ENCODE results near the gene UNC5A. TPM values are rescaled to one million over a fixed set of nuclear protein-coding genes. Genes with fewer than 3 reads are reported as not detected.

Gene UNC5A
- total and polyA plus RNA-seq, 9 of the 15 experiments (the other 6 are each of a cell fraction or from before 2014, with no cell fraction given), result not detected

DNA sequence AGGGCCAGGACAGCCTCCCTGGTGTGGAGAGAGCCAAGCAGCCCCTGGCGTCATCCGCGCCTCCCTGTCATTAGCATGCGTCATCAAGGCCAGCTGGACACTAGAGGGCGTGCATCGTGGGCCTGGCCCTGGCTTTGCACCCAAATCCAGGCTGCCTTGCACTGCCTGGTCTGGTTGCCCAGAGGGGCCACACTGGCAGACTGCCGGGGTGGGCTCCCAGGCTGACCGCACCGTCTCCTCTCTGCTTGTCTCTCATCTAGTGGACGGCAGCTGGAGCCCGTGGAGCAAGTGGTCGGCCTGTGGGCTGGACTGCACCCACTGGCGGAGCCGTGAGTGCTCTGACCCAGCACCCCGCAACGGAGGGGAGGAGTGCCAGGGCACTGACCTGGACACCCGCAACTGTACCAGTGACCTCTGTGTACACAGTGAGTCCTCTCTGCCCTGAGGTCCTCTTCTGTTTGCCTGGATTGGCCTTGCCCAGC, 59.8 kb downstream of the UNC5A start (continued):
- TF ChIP-seq FOXK2 (conservative IDR thresholded peaks at IDR 0.05 in 1 of 2, IDR thresholded peaks at IDR 0.05 in 1 of 2; ENCODE audit: low read depth in 2 of 2), result no peak
- TF ChIP-seq POLR3G (IDR thresholded peaks at IDR 0.05; ENCODE audit: extremely low read depth, insufficient read length, insufficient replicate concordance), result no peak
- TF ChIP-seq, protein P1, sequence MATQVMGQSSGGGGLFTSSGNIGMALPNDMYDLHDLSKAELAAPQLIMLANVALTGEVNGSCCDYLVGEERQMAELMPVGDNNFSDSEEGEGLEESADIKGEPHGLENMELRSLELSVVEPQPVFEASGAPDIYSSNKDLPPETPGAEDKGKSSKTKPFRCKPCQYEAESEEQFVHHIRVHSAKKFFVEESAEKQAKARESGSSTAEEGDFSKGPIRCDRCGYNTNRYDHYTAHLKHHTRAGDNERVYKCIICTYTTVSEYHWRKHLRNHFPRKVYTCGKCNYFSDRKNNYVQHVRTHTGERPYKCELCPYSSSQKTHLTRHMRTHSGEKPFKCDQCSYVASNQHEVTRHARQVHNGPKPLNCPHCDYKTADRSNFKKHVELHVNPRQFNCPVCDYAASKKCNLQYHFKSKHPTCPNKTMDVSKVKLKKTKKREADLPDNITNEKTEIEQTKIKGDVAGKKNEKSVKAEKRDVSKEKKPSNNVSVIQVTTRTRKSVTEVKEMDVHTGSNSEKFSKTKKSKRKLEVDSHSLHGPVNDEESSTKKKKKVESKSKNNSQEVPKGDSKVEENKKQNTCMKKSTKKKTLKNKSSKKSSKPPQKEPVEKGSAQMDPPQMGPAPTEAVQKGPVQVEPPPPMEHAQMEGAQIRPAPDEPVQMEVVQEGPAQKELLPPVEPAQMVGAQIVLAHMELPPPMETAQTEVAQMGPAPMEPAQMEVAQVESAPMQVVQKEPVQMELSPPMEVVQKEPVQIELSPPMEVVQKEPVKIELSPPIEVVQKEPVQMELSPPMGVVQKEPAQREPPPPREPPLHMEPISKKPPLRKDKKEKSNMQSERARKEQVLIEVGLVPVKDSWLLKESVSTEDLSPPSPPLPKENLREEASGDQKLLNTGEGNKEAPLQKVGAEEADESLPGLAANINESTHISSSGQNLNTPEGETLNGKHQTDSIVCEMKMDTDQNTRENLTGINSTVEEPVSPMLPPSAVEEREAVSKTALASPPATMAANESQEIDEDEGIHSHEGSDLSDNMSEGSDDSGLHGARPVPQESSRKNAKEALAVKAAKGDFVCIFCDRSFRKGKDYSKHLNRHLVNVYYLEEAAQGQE (IDR thresholded peaks at IDR 0.05; ENCODE audit: borderline replicate concordance), result peak; percentile 33; the same call in 1 of the 2 replicates
- TF ChIP-seq, protein P1 (CRISPR knock-in tag; IDR thresholded peaks at IDR 0.05; ENCODE audit: low read depth), result no peak
- TF ChIP-seq, protein P2, sequence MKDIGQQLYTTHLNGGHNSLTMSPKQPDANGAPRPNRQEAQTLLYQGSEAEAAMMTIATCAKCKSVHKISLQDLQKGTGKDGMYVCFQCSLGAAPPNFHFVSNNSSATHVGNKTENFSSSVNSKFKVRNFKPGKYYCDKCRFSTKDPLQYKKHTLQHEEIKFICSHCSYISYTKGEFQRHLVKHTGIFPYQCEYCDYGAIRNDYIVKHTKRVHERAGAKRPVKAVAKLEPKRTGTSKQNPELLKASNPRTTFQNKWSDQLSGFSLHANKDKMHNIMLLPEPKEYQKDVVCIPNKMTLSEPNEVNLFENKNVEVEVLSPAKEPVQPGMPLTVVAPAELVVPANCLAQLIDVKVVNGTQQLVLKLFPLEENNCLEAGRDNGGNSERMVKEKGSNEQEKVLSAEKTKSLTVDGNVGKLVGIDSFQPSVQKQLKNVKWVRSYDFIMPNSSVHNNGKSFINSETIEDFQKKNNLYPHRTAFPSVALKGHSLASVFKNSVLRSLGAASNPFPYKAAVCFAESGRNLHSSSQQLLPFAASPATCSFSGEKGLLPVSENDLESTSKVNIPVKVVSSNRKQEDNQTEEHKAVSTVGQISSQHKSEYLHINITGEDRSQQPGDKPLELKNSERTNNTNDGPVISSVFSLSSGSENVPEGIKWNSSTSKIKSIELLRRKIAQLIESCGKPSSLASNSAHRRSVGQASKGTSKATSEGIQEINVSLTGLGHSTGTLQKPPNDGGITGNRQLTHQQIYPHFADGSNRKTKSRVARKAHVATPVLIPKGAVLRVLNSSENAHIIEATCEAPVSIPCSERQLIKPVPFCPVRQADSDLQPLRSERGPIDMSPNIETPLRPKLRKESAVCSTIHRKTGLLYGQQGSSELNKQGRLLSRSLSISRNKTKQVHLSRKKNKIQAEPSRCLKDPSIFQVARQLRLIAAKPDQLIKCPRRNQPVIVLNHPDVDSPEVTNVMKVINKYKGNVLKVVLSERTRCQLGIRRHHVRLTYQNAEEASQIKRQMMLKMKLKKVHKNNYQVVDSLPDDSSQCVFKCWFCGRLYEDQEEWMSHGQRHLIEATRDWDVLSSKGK (CRISPR knock-in tag; IDR thresholded peaks at IDR 0.05), result no peak
- TF ChIP-seq EWSR1 (IDR thresholded peaks at IDR 0.05; ENCODE audit: borderline replicate concordance, low read depth, partially characterized antibody), result no peak
- TF ChIP-seq WHSC1 (IDR thresholded peaks at IDR 0.05; ENCODE audit: low read length), result no peak
- TF ChIP-seq HMG20B (CRISPR knock-in tag; IDR thresholded peaks at IDR 0.05), result no peak
- TF ChIP-seq PCBP2 (IDR thresholded peaks at IDR 0.05; ENCODE audit: low read depth, low read length, poor library complexity, severe bottlenecking), result no peak
- TF ChIP-seq RCOR1 (IDR thresholded peaks at IDR 0.05; ENCODE audit: borderline replicate concordance in 1 of 2, low read depth in 2 of 2, low read length in 2 of 2), result 0 out of 4 replicates have a peak, but pooled peaks of 1 of the 2 experiments have one; percentile 20
- peak; percentile 96 for TF ChIP-seq CREB1 (IDR thresholded peaks at IDR 0.05)
- TF ChIP-seq CREB1 (CRISPR knock-in tag; IDR thresholded peaks at IDR 0.05), result peak; percentile 98
- no peak for TF ChIP-seq GABPB2 (CRISPR knock-in tag; conservative IDR thresholded peaks at IDR 0.05)
- TF ChIP-seq, protein P3, sequence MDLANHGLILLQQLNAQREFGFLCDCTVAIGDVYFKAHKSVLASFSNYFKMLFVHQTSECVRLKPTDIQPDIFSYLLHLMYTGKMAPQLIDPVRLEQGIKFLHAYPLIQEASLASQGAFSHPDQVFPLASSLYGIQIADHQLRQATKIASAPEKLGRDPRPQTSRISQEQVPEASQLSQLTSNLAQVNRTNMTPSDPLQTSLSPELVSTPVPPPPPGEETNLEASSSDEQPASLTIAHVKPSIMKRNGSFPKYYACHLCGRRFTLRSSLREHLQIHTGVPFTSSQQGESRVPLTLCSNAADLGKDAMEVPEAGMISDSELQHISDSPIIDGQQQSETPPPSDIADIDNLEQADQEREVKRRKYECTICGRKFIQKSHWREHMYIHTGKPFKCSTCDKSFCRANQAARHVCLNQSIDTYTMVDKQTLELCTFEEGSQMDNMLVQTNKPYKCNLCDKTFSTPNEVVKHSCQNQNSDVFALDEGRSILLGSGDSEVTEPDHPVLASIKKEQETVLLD (IDR thresholded peaks at IDR 0.05), result no peak
- no peak for TF ChIP-seq ZNF146 (CRISPR knock-in tag; IDR thresholded peaks at IDR 0.05; ENCODE audit: unreplicated experiment)
- TF ChIP-seq TAF7 (tag; IDR thresholded peaks at IDR 0.05), result no peak
- no peak for TF ChIP-seq MAFK (IDR thresholded peaks at IDR 0.05; ENCODE audit: low read length)
